RWPE1 (cell line): ENCODE data around the gene HMG20B.
"Not testable (repeated sequence)": the region's sequence is repeated elsewhere in the genome, so short reads cannot be mapped to it uniquely, and the experiment has no call there.

Experiments
- CTCF ChIA-PET: fragments of 350-600 bp; sonication (Branson Sonifier 250); formaldehyde crosslinking; extraction: SDS; loops from one replicate; lab custom pipeline; 2021; lab: Yijun Ruan, JAX
- POLR2A ChIA-PET: fragments of 400-600 bp; formaldehyde crosslinking; extraction: SDS; loops from one replicate; lab custom pipeline; 2020; ENCODE audit warnings: antibody characterized with exemption; ENCODE audit not compliant: low non-redundant PET; lab: Yijun Ruan, JAX
- DNase-seq: peaks from one replicate; pipeline ENCODE4 v3.0.0; 2012; ENCODE audit warnings: low spot score
- H3K27ac ChIP-seq: fragments of 450-650 bp; 2 replicates; pipeline ENCODE4 v1.5.1; 2017
- TF ChIP-seq, protein P1 (sequence below): fragments of 450-650 bp; conservative IDR thresholded peaks from 2 replicates; pipeline ENCODE4 v1.5.1; 2017; ENCODE audit warnings: low read depth, mild to moderate bottlenecking

HMG20B gene

DNA sequence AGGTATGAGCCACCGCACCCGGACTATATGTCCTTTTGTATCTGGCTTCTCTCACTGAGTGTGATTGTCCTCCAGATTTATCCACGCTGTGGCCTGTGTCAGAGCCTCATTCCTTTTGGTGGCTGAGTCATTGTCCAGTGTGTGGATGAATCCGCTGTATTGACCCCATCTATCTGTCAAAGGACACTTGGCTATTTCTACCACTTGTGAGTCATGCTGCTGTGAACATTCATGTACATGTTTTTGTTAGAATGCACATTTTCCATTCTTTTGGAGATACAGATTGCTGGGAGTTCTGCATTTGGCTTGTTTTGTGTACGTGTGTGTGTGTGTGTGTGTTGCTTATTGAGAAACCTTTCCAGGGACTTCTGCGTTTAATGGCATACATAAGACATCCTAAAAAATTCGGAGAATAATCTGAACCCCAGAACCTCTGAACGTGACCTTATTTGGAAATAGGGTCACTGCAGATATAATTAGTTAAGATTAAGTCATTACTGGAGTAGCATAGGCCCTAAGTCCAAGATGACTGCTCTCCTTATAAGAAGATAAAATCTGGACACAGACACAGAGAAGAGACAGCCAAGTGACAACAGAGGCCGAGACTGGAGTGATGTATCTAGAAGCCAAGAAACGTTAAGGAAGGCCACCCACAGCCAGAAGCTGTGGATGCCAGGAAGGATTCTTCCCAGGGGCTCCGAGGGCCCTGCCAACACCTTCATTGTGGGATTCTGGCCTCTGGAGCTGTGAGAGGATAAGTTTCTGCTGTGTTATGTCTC lies 7.6 kb downstream of the HMG20B start:
- H3K27ac ChIP-seq, result peak overlapping the region; percentile 25
- POLR2A ChIA-PET, result no interaction called here
- TF ChIP-seq, protein P1, sequence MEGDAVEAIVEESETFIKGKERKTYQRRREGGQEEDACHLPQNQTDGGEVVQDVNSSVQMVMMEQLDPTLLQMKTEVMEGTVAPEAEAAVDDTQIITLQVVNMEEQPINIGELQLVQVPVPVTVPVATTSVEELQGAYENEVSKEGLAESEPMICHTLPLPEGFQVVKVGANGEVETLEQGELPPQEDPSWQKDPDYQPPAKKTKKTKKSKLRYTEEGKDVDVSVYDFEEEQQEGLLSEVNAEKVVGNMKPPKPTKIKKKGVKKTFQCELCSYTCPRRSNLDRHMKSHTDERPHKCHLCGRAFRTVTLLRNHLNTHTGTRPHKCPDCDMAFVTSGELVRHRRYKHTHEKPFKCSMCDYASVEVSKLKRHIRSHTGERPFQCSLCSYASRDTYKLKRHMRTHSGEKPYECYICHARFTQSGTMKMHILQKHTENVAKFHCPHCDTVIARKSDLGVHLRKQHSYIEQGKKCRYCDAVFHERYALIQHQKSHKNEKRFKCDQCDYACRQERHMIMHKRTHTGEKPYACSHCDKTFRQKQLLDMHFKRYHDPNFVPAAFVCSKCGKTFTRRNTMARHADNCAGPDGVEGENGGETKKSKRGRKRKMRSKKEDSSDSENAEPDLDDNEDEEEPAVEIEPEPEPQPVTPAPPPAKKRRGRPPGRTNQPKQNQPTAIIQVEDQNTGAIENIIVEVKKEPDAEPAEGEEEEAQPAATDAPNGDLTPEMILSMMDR, result no peak
- no peak for DNase-seq
- CTCF ChIA-PET, result interaction anchor here (0.7 kb wide), 1 partner anchor 13 kb away, joined by 4 read pairs; no protein-coding TSS in a partner anchor

DNA sequence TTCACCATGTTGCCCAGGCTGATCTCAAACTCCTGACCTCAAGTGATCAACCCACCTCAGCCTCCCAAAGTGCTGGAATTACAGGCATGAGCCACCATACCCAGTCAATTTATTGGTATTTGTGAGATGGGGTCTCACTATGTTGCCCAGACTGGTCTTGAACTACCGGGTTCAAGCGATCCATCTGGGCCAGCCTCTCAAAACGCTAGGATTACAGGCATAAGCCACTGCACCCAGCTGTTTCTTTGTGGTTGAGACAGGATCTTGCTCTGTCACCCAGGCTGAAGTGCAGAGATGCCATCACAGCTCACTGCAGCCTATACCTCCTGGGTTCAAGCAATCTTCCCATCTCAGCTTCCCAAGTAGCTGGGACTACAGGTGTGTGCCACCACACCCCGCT lies 9.0 kb downstream of the HMG20B start:
- POLR2A ChIA-PET, CTCF ChIA-PET, H3K27ac ChIP-seq, DNase-seq: not testable (repeated sequence)

DNA sequence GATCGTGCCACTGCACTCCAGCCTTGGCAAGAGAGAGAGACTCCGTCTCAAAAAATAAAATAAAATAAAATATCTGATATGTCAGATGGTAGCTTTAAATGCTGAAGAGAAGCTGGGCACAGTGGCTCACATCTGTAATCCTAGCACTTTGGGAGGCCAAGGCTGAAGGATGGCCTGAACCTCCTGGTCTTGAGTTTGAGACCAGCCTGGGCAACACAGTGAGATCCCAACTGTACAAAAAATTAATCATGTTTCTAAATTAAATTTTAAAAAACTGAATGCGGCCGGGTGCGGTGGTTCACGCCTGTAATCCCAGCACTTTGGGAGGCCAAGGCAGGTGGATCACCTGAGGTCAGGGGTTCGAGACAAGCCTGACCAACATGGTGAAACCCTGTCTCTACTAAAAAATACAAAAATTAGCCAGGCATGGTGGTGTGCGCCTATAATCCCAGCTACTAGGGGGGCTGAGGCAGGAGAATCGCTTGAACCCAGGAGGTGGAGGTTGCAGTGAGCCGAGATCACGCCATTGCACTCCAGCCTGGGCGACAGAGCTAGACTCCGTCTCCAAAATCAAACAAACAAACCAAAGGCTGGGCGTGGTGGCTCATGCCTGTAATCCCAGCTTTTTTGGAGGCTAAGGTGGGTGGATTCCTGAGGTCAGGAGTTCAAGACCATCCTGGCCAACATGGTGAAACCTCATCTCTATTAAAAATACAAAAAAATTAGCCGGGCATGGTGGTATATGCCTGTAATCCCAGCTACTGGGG lies 11.5 kb downstream of the HMG20B start:
- DNase-seq, POLR2A ChIA-PET, H3K27ac ChIP-seq: not testable (repeated sequence)
- CTCF ChIA-PET, result interaction anchor here (0.6 to 0.7 kb wide), 2 partner anchors 12 to 14 kb away, joined by 5 to 6 read pairs; no protein-coding TSS in a partner anchor

DNA sequence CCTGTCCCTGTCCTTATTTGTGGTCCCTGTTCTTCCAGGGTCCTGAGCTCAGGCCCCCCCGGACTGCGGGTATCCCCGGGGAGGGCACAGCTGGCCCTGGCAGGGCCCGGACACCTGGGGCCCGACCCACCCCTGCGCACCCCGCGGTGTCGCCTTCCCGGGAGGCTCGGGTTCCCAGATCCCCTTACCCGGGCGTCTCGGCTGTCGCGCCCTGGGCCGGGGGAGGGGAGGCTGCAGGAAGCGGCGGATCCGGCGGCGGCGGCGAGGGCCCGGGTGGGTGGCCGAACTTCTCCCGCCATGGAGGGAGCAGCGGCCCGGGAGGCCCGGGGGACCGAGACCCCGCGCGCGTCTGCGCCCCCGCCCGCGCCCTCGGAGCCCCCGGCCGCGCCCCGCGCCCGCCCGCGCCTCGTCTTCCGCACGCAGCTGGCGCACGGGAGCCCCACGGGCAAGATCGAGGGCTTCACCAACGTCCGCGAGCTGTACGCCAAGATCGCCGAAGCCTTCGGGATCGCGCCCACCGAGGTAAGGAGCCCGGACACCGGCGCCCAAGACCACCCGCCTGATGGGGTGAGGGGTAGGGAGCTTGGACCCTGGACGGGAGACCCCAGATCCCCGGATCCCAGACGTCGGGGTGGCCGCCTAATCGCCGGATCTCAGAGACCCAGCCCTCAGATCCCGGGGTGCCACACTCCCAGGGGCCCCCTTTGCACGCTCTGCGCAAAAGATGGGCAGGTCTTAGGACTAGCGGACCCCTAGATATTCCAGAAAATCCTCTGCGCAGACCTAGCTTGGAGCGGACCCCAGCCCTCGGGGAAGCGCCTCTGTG lies 12.8 kb downstream of the HMG20B start, which contains the start of gene GIPC3:
GIPC3 (plus strand) TSS at position 178 of the 826 bp plus-strand sequence; CDS start at position 298, 120 bp downstream.
- CTCF ChIA-PET, result interaction anchor here (0.7 to 1.4 kb wide), 2 partner anchors 10 to 218 kb away, joined by 3 to 4 read pairs; no protein-coding TSS in a partner anchor
- H3K27ac ChIP-seq, result no peak within 1 kb of the TSS
- DNase-seq, result no peak
- POLR2A ChIA-PET, result no interaction called here
- TF ChIP-seq, protein P1, result no peak

DNA sequence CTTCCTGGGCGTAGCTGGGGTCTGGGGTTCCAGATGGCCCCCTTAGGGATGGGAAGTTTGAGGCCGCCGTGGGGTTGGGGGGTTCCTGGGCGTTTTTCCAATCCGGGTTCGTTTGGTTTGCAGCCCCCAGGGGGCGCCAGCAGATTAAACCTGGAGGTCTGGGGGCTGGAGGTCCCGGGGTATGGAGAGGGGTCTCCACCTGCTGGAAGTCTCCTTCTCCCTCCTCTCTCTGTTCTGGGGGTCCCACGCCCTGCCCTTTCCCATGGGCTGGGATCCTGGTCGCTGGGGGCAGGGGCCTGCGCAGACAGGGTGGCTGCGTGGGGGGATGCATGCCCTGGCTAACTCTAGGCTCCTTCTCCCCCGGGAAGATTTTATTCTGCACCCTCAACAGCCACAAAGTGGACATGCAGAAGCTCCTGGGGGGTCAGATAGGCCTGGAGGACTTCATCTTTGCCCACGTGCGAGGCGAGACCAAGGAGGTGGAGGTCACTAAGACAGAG lies 13.4 kb downstream of the HMG20B start:
- TF ChIP-seq, protein P1, result 0 out of 2 replicates have a peak, but pooled peaks have one; percentile 12
- DNase-seq, result no peak
- CTCF ChIA-PET, result interaction anchor here (0.7 to 1.4 kb wide), 3 partner anchors 11 to 218 kb away, joined by 3 to 4 read pairs (median 3); no protein-coding TSS in a partner anchor
- no peak overlapping the region for H3K27ac ChIP-seq
- POLR2A ChIA-PET, result no interaction called here

DNA sequence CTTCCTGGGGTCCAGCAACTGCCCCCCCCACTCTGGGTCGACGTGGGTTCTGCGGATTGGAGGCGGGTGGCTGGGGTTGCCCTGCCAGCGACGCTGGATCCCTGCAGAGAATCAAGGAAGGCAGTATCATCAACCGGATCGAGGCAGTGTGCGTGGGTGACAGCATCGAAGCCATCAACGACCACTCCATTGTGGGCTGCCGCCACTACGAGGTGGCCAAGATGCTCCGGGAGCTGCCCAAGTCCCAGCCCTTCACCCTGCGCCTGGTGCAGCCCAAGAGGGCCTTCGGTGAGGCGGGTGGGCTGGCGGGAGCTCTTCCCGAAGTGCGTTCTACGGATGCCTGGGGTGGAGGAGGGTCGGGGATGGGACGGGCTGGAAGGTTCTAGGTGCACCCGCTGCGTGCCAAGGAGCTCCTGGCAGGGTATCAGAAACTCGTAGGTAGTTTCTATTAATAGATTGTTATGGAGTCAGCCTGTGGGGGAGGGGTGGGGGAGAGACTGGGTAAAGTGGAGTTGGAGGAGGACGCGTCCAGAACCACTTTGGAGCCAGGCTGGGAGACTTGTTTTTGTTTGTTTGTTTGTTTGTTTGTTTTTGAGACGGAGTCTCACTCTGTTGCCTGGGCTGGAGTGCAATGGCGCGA lies 14.1 kb downstream of the HMG20B start:
- CTCF ChIA-PET, result interaction anchor here (0.8 kb wide), 1 partner anchor 42 kb away, joined by 3 read pairs; no protein-coding TSS in a partner anchor
- TF ChIP-seq, protein P1, result no peak
- no peak overlapping the region for H3K27ac ChIP-seq
- no peak for DNase-seq
- POLR2A ChIA-PET, result no interaction called here
